ENCODE results near the gene CSRP3.

CSRP3 gene

DNA sequence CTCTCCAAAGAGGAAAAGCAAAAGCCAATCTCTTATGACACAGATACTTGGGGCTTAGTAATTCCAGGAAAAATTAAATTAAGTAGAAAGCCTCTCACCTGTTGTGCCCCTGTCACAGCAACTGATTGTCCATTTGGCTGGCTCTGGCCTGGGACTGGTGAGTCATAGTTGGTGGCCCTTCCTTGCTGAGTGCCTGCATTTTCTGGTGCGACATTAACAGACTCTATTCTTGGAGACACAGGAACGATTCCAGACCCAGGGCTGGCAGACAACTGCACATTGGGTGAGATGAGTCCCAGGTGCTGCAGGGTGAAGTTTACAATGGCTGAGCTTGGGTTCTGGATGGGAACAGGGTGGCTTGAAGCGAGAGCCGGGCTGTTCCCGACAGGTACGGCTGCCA, 23.3 kb upstream of the CSRP3 start:
- DNase-seq = no peak

DNA sequence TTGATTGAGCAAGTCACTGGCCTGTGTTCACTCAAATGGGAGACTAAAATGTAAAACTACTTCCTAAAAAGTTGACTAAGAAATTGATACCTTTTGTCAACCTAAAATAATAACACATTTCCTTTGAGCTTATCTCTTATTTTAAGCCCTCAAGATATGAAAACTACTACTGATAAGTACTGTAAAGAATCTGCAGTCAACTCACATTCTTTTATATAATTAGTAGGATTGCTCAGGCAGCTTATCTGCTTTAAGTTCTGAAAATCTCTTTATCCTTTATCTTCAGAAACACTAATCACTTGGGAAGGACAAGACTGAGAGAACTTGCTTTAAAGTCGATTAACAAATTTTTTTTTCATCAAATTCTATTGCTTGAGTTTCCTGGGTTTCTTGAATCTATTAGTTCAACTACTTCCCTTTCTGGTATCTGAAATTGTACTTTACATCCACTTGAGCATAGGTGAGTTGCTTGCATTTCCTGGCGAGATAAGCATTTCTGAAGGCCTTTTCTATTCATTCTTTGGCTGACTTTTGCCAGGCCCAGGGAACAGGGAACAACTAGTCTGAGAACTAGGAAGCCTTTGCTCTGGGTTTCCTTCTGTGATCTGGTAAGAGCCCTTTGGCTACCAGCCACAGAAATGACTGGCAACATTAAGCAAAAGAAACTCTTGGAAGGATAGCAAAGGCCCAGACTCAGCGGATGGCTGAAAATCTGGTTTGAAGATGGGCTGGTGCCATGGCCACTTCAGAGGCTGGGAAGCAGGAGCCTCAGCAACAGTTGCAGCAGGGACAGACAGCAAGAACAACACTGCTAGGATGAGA, 19.3 kb upstream of the CSRP3 start:
- peak; percentile 58 for DNase-seq

DNA sequence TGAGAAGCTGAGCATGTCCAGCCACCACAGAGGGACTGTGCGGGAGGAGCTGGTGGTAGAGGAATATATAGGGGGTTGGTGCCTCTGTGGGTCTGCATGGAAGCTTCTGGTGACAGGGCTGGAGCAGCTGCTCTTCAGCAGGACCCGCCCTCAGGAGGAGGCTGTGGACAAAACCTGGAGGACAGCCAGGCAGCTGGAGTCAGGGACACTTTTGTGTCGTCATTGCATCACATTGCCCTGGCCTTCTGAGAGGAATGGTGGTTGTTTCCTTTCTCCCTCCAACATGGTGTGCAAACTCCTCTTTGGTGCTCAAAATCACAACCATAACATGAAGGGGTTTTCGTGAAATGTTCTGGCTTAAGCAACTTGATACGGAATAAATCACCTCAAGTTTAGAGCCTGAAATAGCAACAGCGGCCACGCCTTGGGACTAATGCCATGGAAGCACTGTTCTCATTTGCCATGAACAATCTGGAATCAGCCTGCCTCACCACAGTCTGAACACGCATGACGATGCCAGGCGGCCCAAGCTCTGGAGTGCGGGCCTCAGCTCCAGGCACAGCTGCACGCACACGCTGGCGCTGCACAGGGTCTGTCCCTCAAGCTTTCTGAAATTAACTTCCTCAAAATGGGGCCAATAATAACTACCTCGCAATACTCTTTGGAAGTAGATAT, 17.1 kb upstream of the CSRP3 start:
- peak; percentile 66 for DNase-seq

DNA sequence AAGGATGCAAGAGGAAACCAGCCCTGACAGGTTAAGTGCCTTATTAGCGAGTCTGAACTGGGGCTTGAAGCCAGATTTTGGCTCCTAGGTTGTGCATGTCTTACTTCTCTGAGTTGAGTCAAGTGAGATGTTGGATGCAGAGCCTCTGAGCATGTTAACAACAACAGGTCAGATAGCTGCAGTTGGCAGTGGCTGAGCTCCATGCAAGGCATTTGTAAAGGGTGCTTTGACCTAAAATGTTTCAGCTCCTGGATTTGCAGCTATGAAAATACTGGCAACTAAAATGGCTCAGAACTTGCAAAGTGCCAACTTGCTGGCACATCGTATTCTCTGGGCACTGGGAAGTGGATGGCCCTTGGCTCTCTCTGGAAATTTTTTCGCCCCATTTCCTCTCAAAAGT, 16.4 kb upstream of the CSRP3 start:
- peak; percentile 83 for DNase-seq

DNA sequence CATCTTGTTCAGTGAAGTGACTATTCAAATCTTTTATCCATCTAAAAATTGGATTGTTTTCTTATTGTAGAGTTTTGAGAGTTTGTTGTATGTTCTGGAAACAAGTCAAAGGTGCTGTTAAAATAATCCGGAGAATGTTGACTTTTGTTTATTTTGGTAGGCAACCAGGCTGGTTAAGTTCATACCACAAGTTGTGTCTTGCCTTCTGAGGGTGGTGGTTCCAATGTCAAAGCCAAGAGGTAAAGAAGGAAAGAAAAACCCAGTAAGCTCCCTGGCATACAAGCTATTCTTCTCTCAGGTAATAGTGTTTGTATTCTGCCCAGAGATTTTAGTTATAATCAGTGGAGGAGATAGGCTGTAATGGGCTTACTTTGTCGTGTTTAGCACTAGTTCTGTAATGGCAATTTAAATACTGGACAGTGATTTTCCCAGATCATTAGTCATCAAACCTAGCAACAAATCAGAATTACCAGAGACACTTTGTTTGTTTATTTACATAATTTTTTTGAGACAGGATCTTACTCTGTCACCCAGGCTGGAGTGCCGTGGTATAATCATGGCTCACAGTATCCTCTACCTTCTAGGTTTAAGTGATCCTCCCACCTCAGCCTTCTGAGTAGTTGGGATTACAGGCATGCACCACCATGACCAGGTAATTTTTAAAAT, 15.1 kb upstream of the CSRP3 start:
- DNase-seq = no peak

DNA sequence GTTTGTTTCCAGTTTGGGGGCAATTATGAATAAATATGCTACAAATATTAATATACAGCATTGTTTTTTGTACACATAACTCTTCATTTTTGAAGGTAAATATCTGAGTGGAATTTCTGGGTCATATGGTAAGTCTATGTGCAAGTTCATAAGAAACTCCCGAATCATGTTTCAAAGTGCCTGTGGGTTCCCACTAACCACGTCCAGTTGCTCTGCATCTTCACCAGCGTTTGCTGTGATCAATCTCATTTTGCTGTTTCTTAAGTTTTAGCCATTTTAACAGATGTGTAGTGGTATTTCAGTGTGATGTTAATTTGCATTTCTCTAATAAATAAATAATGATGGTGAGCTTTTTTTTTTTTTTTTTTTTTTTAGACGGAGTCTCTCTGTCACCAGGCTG, 14.2 kb upstream of the CSRP3 start:
- DNase-seq = no peak

DNA sequence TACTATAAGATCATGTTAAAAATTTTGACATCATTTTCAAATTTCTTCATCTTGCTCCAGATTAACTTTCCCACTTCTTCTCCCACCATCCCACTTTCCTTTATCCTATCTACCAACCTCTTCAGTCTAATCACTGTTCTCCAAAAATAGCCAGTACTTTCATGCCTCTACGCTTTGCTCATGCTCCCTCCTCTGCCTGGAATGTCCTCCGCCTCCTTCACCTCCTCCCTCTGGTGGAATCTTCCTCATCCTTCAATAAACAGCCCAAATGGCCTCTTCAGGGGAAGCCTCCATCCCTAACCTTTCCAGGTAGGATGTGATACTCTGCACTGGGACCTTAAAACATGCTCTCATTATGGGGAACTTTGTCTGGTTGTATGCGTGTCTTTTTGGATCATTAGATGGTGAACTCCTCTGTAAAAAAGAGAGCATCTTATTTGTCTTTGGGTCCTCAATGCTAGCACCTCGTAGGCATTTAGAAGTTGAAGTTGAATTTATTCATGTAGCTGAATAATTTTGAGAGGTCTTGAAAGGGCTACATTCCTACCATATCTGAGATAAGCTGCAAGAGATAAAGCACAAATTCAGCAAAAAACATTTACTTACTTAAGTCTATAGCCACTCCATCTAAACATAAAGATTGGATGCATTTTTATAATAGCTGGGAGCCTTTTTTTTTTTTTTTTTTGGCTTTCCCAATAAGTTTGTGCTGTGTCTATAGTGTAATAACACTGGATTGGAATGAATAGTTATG, 8.0 kb upstream of the CSRP3 start:
- no peak for DNase-seq

DNA sequence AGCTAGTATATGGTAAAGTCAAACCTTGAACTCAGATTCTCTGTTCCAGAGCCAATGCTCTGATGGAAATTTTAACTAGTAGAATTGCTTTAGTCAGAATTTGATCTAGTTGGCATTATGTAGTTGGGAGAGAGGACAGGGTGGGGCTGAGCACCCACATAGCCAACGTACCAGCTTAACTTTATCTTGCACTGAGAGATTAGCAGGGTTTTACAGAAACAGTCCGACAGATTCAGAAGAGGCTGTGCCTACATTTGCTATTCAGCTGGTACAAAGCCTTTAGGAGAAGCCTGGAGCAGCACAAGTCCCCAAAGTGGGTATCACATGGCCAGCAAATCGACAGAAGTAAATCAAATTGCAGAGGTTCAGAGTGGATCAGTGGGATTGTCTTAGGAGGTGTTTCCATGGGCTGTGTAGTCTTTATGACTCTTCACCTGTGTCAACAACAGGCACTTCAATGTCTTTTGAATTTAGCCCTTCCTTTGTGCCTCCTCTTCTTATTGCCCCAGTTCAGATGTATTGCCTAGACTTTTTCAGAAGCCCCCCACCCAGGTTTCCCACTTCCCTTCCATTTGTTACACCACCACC, 7.3 kb upstream of the CSRP3 start:
- no peak for DNase-seq

DNA sequence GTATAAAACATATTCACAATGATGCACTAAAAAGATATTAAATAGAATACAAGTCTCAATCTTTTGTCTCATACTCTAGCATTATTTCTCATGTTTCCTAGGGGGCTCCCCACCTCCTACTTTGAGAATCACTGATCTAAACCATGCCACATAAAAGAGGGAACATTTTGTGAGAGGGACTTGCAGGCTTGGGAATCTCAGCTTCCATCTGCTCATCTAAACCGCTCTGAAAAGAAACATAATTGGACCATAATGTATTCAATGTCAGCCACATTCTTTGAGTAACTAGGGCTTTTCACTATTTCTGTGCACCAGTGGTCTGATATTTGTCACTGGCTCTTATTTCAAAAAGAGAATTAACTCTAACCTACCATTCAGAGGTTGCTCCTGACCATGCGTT, 6.4 kb upstream of the CSRP3 start:
- no peak for DNase-seq

DNA sequence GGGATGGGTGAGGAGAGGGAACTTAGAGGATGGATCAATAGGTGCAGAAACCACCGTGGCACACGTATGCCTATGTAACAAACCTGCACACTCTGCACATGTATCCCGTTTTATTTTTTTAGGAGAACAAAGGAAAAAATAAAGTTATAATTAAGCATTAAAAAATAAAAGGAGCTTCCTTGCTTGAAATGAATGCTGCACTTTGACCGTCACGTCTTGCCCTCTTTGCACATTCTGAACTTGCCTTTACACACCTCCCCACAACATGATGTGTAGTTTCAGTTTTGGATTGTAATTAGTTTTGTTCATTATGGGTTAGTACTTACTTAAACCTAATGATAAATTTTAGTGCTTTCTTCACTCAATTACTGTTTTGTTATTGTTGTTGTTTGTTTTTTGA, 3.1 kb upstream of the CSRP3 start:
- no peak for DNase-seq

DNA sequence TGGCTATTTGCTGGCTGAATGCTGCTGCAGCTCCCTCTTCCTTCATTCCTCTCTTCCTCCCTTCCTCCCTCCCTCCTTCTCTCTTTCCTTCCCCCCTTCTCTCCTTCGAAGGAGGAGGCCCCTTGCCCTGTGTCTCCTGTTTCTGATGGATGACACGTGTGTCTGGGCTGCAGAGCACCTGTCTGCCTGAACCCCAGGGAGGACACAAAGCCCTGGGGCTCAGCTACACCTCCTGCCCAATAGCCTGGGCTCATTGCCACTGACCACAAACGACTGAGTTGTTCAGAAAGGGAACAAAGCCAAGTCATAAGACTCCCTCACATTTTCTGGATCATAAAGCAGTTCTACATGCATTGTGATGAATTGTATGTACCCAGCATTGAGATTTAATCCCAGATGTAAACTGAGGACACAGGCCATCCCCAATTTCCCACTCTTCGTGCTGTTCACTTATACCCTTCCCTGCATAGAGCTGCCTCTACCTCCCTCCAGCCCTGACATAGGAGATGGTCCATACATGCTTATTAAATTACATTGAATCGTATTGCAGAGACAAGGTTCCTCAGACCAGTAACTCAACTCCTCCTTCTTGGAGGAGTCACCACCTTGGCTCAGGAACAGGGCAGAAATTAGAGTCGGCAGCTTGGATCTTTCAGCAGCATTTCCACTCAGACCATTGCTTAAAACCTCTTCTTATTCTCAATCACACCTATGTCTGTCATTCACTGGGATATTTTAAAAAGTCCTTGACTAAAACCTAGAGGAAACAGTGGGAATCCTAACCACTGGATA, 1.2 kb downstream of the CSRP3 start:
- DNase-seq = no peak

DNA sequence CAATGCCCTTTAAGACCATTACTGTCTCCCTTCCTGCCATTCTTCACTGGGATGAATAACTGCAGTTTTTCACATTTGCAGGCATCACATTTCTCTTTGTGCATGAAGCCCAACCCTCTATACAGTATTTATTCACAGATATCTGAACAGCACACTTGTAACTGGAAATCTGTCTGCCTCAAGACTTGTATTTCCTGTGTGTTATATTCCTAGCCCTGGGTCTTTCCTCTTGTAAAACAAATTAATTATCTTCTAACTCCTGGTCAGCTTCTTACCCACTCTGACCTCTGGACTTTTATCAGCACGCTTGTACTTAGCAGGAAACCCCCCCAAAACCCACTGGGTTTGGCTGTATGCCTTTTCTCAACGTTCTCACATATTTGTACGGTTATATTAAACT, 2.0 kb downstream of the CSRP3 start:
- no peak for DNase-seq

DNA sequence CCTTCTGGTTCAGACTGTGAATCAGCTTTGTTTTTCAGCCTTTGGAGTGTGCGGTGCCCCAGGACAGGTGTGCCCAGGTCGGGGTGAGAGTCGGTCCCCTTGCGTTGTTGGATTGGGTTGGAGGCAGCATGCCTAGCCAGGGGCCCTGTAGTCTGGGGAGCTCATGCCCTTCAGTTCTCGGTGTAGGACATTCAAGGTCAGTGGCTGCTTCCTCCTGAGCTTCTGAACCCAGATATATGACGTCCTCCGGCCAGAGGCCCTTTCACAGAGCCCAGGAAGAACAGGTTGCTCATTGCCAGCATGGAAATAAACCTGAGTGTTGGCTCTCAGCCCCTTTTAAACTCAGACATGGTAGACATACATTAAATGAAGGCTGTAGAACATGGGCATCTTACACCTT, 2.7 kb downstream of the CSRP3 start:
- no peak for DNase-seq

DNA sequence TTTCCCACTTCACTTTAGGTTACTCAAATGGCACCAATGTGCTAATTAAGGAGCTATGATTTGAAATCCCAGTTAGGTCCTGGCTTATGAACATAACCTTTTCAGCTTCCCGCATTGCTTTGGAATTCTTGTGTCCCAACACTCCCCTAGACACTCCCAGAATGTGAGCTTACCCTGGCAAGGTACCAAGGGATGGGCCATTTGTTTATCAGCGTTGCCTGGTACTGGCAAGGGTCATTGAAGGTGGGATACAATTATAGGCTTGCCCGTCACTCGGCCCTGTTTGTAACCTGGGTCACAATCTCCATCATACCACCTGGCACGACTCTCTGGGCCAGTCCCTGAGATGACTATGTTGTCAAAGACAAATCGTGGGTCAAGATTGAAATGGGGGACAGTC, 5.4 kb downstream of the CSRP3 start:
- no peak for DNase-seq

DNA sequence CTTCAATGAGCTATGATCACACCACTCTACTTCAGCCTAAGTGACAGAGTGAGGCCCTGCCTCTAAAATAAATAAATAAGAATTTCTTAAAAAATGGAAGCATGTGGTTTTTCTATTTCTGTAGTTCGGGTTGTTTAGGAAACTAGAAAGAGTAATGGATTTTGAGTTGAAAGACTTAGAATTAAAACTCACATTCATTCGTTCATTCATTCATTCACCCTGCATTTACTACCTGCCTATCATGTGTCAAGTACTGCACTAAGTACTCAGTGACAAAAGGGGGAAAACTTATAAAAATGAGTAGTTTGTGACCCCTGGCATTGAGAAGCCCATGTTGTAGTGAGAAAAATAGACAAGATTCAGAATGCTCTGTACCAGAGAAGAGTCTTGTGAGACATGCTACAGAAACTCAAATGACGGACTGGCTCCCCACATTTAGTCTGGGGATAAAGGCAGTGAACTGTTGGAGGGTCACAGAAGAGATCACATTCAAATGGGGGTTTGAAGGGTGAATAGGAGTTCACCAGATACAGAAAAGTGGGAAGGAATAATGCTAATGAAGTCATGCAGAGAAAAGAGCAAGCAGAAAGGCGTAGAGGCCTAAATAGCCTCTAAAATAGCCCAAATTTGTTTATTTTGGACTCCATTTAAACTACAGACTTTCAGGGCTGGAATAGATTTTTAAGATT, 7.0 kb downstream of the CSRP3 start:
- no peak for DNase-seq

DNA sequence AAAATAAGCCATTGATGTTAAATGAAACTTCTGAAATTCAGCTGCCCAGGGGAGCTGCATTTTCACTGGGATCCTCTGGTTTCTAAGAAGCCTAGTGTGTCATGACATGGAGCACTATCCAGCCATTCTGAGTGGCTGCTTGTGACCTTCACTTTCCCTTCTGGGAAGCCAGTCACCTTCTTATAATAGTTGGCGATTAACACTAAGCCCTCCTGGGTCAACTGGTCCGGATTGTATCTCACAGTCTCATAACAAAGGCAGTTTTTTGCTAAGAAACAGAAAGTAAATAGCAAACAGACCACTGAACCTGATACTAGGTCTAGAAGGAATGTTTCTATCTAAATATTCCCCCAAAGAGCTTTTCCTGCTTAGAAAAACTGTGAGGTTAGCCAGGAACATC, 7.9 kb downstream of the CSRP3 start:
- DNase-seq = no peak

DNA sequence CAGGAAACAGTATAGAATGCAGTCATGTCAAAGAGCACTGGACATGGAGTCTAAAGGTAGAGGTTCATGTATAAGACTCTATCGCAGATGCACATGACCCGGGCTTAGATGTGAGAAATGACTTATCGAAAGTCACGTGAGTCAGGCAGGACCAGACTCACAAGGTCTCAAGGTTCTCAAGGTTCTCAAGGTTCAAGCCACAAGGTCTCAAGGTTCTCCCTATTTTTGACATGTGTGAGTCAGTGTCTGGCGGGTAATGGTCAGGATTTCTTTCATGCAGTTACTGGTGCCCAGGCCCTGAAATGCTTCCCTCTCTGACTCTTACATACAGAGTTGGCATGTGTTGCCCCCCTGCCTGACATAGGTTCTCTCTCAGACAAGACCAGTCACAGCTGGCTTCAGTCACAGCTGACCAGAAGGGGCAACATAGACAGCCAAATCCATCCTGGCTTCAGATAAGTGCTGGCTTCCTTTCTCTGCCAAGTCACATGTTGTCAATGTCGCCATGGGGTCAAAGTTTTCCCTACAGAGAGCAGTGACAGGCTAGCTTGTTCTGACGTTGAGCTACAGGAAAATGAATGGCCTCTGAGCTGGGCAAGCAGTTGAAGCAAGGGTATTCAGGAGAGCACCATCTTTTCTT, 10.1 kb downstream of the CSRP3 start:
- DNase-seq = no peak

DNA sequence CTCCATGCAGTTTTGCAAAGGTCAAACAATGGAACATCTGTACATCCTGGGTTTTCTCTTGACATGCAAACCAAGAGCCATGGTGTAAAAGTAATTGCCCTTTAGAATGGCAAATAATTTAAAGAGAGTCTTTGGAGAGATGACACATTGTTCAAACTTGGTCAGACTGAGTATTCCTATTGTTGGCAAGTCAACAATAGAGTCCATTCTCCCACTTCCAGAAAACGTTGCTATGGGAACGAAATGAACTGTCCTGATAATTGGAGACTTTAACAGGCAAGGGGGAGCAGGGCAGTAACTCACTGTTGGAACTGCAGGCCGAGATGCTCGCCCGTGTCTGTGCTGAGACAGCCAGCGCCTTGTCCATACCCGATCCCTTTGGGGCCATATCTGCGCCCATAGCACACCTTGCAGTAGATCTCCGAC, 13.9 kb downstream of the CSRP3 start:
- DNase-seq = no peak

DNA sequence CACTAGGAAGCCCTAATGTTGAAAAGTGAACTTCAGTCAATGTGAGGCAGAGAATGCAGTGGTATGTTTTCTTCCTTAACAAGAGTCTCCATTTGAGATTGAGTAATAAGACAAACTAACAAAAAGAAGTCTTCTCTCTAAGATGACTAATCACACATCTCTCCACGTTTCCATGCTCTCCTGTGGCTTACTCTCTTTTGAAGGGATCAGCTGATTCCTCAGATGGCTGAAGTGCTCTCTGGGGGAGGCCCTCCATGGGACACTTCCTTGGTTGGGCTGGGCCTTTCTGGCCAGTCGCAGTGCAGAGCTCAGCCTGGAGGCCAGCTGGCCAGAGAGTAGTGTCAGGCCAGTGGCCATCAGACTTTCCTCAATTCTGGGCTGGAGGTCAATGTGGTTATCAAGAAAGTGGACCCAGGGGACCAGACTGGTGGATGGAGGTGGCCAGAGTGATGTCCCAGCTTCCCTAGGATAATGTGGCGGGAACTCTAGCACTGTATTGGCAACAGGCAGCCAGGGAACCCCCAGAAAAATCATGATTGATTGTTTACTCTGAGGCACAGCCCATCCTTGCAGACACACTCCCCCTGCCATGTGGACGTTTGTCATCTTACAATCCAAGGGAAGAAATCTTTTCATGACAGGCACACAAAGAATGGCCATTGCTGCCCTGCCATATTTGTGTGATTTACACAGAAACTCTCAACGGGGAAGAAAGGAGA, 14.5 kb downstream of the CSRP3 start:
- DNase-seq = no peak

DNA sequence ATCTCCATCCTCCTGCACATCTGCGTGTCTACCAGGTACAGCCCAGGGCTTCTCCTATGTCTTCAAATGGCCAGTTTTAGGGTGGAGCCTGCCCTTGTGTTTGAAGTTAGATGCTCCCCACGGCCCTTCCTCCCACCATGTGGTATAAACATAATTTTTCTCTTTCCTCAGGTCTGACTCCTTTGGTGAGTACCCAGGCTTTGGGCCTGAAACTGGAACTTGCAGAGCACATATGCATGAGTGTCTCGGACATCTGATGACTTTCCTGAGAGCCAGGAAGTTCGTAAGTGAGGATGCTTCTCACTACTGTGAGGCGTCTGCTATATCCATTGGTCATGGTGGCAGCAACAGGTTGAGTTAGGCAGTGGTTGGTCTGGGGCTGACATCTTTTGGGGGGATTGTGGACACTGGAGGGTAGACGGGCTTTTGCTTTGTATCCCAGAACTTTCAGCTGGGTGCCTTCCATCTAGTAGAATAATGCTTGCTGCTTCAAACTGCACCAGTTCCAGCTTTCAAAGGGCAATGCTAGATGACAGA, 16.2 kb downstream of the CSRP3 start:
- DNase-seq = no peak

All from NCI-H446 treated with DMSO at 0.1 percent for 48 hours (cell line).